SU-DHL-6 (cell line): ENCODE results near the gene OR2S2.

ENCODE experiments used
- H2AFZ ChIP-seq: fragments of 200-600 bp; sonication (generic); 2 replicates; pipeline ENCODE4 v1.6.1; 2014; ENCODE audit warnings: low read depth, mild to moderate bottlenecking, moderate library complexity, mixed read lengths, antibody characterized with exemption, low read length; ENCODE audit not compliant: severe bottlenecking
- H3F3A ChIP-seq: fragments of 200-600 bp; shearing (Covaris generic); 2 replicates; pipeline ENCODE4 v1.6.0; 2016; ENCODE audit warnings: antibody characterized with exemption, mild to moderate bottlenecking; ENCODE audit not compliant: insufficient read depth
- H3K27ac ChIP-seq: fragments of 200-600 bp; sonication (generic); 2 replicates; pipeline ENCODE4 v1.5.1; 2016; ENCODE audit warnings: low read depth, mild to moderate bottlenecking, low read length, moderate library complexity, mixed read lengths
- H3K27me3 ChIP-seq: fragments of 200-600 bp; sonication (generic), shearing (Covaris generic); 2 replicates; pipeline ENCODE4 v1.6.0; 2014; ENCODE audit warnings: mild to moderate bottlenecking, low read length
- H3K36me3 ChIP-seq: fragments of 200-600 bp; sonication (generic); 2 replicates; pipeline ENCODE4 v1.6.1; 2014; ENCODE audit warnings: mild to moderate bottlenecking, low read length, mixed read lengths
- H3K4me2 ChIP-seq: fragments of 300-600, 200-600 bp; shearing (Covaris generic), sonication (generic); 2 replicates; pipeline ENCODE4 v1.6.0; 2014; ENCODE audit warnings: low read length, low read depth, mild to moderate bottlenecking; ENCODE audit not compliant: poor library complexity, severe bottlenecking
- H3K4me3 ChIP-seq: fragments of 200-600 bp; sonication (generic); 2 replicates; pipeline ENCODE4 v1.5.1; 2014; ENCODE audit warnings: antibody characterized with exemption, low read length, mild to moderate bottlenecking, mixed read lengths; ENCODE audit not compliant: insufficient read depth, poor library complexity, severe bottlenecking
- H3K79me2 ChIP-seq: fragments of 200-600 bp; sonication (generic); 2 replicates; pipeline ENCODE4 v1.6.1; 2014; ENCODE audit warnings: mild to moderate bottlenecking, low read length, moderate library complexity; ENCODE audit not compliant: insufficient read depth
- H3K9ac ChIP-seq: fragments of 200-600 bp; sonication (generic); 2 replicates; pipeline ENCODE4 v1.7.0; 2014; ENCODE audit warnings: mild to moderate bottlenecking, low read length
- H3K9me2 ChIP-seq: fragments of 200-600 bp; sonication (generic); replicated peaks from 2 replicates; pipeline ENCODE4 v1.6.1; 2014; ENCODE audit warnings: low read length; ENCODE audit not compliant: insufficient read depth
- H3K9me3 ChIP-seq: fragments of 200-600 bp; sonication (generic); 2 replicates; pipeline ENCODE4 v1.6.1; 2014; ENCODE audit warnings: low read length, mixed read lengths; ENCODE audit not compliant: insufficient read depth
- H4K20me1 ChIP-seq: fragments of 200-600 bp; sonication (generic); 2 replicates; pipeline ENCODE4 v1.6.1; 2014; ENCODE audit warnings: low read depth, mild to moderate bottlenecking, antibody characterized with exemption, low read length, moderate library complexity, mixed read lengths
- EZH2phosphoT487 ChIP-seq: fragments of 200-600 bp; sonication (generic), shearing (Covaris generic); conservative IDR thresholded peaks from 2 replicates; pipeline ENCODE4 v1.6.1; 2018; ENCODE audit warnings: mild to moderate bottlenecking, antibody characterized with exemption, low read length, moderate library complexity, mixed read lengths
- TF ChIP-seq, protein P1 (sequence below): fragments of 200-600 bp; sonication (generic); IDR thresholded peaks from one replicate; pipeline ENCODE4 v1.5.1; 2017; ENCODE audit warnings: antibody characterized with exemption, mild to moderate bottlenecking, low read length, moderate library complexity; ENCODE audit not compliant: insufficient read depth, poor library complexity, severe bottlenecking

The OR2S2 gene

DNA sequence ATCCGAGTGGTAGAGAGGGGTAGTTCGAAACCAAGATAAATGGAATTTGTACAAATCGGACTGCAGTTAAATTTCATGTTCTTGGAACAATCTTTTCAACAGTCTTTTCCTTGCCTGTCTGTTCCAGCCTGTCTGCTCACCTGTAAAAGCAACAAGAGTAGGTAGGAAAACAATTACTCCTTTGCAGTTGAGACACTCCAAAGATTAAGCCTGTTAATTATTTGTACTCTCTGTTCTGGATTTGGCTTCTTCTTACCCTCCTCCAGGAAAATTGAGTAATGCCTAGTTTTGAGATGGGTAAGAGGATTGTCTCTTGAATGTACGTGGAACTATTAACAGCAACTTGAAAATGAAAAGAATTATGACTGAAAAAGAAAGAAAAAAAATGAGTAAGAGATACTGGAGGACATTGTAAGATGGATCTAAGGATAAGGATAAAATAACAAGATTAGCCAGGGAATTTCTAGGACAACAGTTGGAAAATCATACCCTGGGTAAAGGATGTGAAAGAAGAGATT, 24.3 kb downstream of the OR2S2 start:
- H2AFZ ChIP-seq: no peak overlapping the region

DNA sequence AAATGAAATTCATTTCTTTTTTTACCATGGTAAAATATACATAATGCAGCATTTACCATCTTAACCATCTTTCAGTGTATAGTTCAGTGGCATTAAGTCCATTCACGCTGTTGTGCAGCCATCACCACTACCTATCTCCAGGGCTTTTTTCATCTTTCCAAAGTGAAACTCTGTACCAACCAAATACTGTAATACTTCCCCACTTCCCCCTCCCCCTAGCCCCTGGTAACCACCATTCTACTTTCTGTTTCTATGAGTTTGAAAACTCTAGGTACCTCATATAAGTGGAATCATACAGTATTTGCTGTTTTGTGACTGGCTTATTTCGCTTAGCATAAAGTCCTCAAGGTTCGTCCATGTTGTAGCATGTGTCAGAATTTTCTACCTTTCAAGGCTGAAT, 25.2 kb downstream of the OR2S2 start:
- H3K9me2 ChIP-seq: no peaks in the 10 kb centered on the region
- H3K9me3 ChIP-seq: no peaks in the 10 kb centered on the region
- no peak overlapping the region for H3K4me2 ChIP-seq

More for the DNA sequence above, 24.3 kb downstream of the OR2S2 start:
- Histone ChIP-seq H3K27me3 (no peaks in the 10 kb centered on the region), H3K36me3 (no peaks in the 10 kb centered on the region), H3K27ac (no peak overlapping the region), H3K4me3 (no peak overlapping the region), H3K9me3 (no peaks in the 10 kb centered on the region), H3K4me2 (no peak overlapping the region), H3K79me2 (no peaks in the 10 kb centered on the region), H3F3A (no peaks in the 10 kb centered on the region), H4K20me1 (no peaks in the 10 kb centered on the region), H3K9ac (no peak overlapping the region), H3K9me2 (no peaks in the 10 kb centered on the region)
- TF ChIP-seq, protein P1, sequence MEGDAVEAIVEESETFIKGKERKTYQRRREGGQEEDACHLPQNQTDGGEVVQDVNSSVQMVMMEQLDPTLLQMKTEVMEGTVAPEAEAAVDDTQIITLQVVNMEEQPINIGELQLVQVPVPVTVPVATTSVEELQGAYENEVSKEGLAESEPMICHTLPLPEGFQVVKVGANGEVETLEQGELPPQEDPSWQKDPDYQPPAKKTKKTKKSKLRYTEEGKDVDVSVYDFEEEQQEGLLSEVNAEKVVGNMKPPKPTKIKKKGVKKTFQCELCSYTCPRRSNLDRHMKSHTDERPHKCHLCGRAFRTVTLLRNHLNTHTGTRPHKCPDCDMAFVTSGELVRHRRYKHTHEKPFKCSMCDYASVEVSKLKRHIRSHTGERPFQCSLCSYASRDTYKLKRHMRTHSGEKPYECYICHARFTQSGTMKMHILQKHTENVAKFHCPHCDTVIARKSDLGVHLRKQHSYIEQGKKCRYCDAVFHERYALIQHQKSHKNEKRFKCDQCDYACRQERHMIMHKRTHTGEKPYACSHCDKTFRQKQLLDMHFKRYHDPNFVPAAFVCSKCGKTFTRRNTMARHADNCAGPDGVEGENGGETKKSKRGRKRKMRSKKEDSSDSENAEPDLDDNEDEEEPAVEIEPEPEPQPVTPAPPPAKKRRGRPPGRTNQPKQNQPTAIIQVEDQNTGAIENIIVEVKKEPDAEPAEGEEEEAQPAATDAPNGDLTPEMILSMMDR: no peak
- no peak for TF ChIP-seq EZH2phosphoT487

DNA sequence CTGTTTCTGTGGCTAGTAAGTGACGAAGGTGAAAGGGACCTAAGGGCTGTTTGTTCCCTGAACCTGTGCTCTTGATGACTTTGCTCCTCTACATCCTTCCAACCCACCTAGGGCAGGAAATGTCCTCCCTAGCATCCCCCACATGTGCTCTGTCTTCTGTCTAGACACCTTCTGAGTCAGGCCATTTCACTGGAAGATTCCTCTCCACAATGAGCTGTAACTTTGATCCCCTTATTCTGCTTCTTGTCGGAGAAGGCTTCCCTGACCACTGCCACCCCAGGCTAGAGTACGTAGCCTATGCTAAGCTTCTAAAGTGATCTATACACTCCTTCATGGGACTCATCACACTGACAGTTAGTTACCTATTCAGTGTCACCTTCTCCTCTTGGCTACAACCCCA, 27.0 kb downstream of the OR2S2 start:
- no peaks in the 10 kb centered on the region for H3F3A ChIP-seq
- no peak overlapping the region for H2AFZ ChIP-seq
- H3K4me3 ChIP-seq: no peak overlapping the region
- no peak overlapping the region for H3K27ac ChIP-seq
- no peaks in the 10 kb centered on the region for H3K9me2 ChIP-seq
- no peaks in the 10 kb centered on the region for H3K79me2 ChIP-seq
- H3K4me2 ChIP-seq: no peak overlapping the region
- no peaks in the 10 kb centered on the region for H4K20me1 ChIP-seq
- H3K9me3 ChIP-seq: no peaks in the 10 kb centered on the region
- no peak overlapping the region for H3K9ac ChIP-seq
- H3K27me3 ChIP-seq: no peaks in the 10 kb centered on the region
- no peak for TF ChIP-seq EZH2phosphoT487
- TF ChIP-seq, protein P1: no peak
- no peaks in the 10 kb centered on the region for H3K36me3 ChIP-seq

More for the DNA sequence above, 25.2 kb downstream of the OR2S2 start:
- Histone ChIP-seq H3K27me3 (no peaks in the 10 kb centered on the region), H3K27ac (no peak overlapping the region), H3F3A (no peaks in the 10 kb centered on the region), H2AFZ (no peak overlapping the region), H3K9ac (no peak overlapping the region), H3K4me3 (no peak overlapping the region), H3K36me3 (no peaks in the 10 kb centered on the region), H4K20me1 (no peaks in the 10 kb centered on the region), H3K79me2 (no peaks in the 10 kb centered on the region)
- TF ChIP-seq, protein P1: no peak
- TF ChIP-seq EZH2phosphoT487: no peak
